IPS DF 4.7 (cell line): ENCODE data around the gene SCN3A.

Experiments used
- DNase-seq: peaks from one replicate; pipeline ENCODE4 v3.0.0-alpha.2; 2013; ENCODE audit warnings: low spot score; ENCODE audit errors: extremely low read depth

The SCN3A gene

GRCh38 chr2:165057308-165057707 is 146.5 kb downstream of the SCN3A start:
- no peak for DNase-seq

- DNase-seq: no peak
Measured at GRCh38 chr2:165056564-165056963, 147.3 kb downstream of the SCN3A start.

GRCh38 chr2:165055082-165055851 is 148.6 kb downstream of the SCN3A start:
- DNase-seq: no peak

GRCh38 chr2:165054652-165055051 is 149.2 kb downstream of the SCN3A start:
- no peak for DNase-seq

DNA sequence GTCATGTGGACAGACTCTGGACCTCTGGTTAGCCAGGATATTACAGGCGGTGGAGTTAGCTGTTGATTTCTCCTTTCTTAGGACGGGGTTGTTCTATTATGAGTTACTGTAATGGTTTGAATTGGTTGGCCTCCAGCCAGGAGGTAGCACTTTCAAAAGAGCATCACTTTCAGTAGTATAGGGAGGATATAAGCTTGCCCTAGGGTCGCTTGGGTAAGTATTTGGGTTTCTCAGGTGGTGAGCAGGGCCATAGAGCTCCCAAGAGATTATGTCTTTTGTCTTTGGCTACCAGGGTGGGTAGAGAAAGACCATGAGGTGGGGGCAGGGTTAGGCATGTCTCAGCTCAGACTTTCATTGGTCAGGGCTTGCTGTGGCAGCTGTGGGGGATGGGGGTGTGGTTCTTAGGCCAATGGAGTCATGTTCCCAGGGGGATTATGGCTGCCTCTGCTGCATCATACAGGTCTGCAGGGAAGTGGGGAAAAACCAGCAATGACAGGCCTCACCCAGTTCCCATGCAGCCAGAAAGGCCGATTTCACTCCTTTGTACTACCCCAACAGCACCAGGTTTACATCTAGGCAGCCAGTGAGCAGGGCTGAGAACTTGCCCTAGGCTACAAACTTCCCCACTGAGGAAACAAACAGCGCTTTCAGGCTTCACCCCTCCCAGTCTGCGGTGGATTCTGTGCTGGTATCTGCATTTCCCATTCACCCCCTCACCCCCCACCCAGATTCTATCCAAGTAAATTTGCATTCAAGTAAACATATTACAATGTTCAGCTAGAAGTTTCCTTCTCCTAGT is 159.1 kb downstream of the SCN3A start:
- DNase-seq: no peak
